Stimulated activated CD8-positive, alpha-beta memory T cell treated with anti-CD3 and anti-CD28 coated beads, Interleukin-15, amount 100 ng/mL, for 48 hours (primary cell): ENCODE measurements around the gene ODAD4.
A peak's percentile ranks its signal among the peaks of the same experiment; 100 is the strongest.

Experiments
- DNase-seq, 2 donors: peaks; one replicate each; pipeline ENCODE4 v3.0.0-alpha.2; 2020; ENCODE audit warnings: low read depth in 2 of 2

Gene ODAD4

DNA sequence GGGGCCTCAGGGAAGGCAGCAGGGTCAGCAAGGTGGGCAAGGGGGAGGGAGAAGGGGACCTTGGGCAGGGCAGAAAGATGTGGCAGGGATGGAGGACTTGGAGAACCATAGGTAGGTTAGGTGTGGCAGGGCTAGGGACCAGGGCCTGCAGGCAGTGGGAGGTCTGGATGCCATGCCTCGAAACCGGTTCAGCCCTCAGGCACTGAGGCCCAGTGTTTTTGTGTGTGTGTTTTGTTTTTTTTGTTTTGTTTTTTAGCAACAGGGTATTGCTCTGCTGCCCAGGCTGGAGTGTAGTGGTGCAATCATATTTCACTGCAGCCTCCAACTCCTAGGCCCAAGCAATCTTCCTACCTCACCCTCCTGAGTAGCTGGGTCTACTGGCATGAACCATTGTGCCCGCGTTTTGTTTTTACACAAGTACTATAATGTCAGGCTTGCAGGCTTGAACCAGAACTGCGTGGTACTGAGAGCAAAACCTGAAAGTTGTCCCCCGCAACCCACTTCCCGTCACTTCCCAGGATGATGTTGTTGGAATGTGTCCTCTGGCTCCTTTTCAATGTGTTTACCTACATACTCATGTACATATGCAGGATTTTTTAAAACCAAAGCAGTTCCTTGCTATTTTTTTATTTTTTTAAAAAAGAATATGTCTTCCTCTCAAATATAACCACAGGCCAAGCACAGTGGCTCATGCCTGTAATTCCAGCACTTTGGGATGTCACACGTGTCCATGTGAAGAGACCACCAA is 12.4 kb downstream of the ODAD4 start:
- no peak for DNase-seq

DNA sequence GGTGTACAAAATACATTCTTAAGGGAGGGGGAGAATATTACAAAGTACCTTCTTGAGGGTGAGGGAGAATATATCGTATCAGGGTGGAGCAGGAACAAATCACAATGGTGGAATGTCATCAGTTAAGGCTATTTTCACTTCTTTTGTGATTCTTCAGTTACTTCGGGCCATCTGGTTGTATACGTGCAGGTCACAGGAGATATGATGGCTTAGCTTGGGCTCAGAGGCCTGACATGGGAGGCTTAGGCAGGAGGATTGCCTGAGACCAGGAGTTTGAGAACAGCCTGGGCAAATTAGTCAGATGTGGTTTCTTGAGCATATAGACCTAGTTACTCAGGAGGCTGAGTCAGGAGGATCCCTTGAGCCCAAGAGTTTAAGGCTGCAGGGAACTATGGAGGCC is 13.1 kb downstream of the ODAD4 start:
- no peak for DNase-seq

DNA sequence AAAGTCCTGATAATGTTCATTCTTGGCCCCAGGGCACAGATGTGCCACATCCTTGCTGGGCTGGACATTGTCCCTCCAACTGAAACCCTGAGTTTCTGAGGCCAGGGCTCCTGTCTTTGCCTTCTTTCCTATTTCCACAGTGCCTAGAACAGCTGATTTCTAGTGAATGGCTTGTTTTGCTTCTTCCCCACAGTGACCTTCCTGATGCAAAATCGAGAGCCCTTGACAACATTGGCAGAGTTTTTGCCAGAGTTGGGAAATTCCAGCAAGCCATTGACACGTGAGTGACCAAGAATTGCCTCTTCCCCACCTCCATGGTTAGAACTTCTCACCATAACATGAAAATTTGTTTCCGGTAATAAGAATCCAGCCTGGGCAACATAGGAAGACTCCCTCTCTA is 14.5 kb downstream of the ODAD4 start:
- no peak for DNase-seq

DNA sequence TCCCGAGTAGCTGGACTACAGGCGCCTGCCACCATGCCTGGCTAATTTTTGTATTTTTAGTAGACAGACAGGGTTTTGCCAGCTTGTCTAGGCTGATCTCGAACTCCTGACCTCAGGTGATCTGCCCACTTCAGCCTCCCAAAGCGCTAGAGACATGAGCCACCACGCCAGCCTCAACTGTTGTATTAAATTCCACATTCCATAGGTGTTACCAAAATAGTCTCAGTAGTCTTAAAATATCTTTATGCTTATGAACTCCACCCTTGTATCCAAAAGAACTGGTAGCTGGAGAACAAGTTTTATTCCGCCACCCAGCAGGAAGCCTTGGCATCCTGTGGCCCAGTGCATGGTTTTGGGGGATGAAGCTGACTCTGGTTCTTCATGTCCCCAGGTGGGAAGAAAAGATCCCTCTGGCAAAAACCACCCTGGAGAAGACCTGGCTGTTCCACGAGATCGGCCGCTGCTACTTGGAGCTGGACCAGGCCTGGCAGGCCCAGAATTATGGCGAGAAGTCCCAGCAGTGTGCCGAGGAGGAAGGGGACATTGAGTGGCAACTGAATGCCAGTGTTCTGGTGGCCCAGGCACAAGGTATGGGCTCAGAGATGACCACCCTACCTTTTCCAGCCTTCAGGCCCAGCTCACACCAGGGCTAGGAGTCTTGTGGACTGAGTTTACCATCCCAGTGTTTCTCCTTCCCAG is 18.5 kb downstream of the ODAD4 start:
- DNase-seq = no peak

DNA sequence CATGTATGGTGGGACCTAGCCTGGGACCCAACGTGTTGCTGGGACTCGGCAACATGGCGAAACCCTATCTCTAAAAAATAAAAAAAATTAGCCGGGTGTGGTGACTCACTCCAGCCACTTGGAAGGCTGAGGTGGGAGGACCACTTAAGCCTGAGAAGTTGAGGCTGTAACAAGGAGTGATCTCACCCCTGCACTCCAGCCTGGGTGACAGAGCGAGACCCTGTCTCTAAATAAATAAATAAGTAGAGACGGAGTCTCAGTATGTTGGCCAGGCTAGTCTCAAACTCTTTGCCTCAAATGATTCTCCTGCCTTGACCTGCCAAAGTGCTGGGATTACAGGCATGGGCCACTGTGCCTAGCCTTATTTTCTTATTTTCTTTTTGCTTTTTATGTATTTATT is 26.1 kb downstream of the ODAD4 start:
- no peak for DNase-seq

DNA sequence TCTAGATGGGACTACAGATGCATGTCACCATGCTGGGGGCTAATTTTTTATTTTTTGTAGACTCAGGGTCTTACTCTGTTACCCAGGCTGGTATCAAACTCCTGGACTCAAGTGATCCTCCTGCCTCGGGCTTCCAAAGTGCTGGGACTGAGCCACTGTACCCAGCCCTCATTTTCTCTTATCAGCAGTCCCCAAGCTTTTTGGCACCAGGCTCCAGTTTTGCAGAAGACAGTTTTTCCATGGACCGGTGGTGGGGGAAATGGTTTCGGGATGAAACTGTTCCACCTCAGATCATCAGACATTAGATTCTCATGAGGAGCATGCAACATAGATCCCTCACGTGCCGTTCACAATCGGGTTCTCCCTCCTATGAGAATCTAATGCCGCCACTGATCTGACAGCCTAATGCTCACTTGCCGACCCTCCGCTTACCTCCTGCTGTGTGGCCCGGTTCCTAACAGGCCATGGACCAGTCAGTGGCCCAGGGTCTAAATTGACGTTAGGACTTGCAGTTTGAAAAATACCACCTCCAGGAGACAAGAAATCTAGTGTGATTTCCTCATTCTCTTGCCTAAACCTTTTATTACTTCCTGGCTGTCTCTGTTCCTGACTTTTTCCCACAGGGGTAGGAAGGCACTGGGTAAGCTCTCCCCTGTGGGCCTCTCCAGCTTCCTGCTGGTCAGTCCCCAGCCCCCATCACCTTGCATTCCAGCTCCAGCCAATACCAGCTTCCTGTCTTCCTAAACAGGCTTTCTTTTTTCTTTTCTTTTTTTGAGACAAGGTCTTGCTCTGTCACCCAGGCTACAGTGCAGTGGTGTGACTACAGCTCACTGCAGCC is 26.8 kb downstream of the ODAD4 start:
- no peak for DNase-seq

DNA sequence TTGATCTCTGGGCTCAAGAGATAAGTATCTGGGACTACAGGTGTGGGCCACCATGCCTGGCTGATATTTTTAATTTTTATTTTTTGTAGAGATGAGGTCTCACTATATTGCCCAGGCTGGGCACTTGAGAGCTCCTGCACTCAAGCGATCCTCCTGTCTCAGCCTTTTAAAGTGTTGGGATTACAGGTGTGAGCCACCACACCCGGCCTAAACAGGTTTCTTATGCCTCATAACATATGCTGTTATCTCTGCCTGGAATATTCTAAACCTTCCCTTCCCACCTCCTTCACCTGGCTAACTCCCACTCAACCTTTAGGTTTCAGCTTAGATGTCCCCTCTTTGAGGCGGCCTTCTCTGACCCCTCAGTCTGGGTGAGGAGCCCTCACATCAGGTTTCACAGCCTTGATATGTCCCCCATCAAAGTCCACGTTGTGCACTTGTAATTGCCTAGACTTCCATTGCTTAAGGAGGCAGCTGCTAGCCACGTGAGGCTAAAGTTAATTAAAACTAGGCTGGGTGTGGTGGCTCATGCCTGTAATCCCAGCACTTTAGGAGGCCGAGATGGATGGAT is 27.5 kb downstream of the ODAD4 start:
- no peak for DNase-seq

DNA sequence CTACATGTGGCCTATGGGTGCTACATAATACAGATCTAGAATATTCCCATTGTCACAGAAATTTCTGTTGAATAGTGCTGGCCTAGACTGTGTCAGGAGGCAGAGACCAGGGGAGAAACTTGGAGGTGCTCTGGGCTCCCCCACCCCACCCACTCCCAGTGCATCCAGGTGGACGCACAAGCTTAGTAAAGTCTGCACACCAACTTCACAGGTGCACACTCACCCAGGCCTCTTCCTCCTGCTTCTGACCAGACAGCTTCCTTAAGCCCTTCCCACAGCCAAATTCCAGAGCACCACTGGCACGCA is 28.6 kb downstream of the ODAD4 start:
- DNase-seq = no peak

DNA sequence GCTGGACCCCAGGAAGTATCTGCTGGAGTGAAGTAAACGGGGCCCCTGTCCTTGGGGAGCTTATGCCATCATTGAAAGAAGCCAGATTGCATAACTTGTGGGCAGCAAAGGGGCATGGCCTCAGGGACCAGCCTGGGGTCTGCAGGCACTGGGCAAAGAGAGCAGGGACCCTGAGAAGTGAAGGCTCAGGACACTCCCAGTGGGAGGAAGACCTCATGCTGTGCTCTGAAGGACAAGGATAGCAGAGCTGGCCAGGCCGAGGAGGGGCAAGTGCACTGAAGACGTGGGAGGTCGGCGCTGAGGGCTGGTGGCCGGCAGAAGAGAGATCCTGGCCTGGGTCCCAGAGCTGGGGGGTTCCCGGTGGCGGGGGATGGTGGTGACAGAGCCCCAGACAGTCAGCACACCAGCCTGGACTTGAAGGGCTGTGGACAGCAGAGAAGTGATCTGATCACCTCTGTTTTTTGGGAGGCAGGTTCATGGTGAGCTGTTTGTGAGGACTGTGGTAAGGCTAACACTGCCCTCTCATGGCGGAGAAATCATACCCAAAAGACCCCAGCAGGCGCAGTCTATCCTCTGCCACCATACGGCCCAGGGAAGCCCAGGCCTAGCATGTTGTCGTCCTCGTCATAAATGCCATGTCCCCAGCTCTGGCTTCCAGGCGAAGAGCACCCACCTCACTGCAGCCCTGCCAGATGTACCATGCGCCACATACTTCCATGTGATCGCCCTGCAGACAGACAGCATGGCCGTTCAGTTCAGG is 29.1 kb downstream of the ODAD4 start:
- no peak for DNase-seq

DNA sequence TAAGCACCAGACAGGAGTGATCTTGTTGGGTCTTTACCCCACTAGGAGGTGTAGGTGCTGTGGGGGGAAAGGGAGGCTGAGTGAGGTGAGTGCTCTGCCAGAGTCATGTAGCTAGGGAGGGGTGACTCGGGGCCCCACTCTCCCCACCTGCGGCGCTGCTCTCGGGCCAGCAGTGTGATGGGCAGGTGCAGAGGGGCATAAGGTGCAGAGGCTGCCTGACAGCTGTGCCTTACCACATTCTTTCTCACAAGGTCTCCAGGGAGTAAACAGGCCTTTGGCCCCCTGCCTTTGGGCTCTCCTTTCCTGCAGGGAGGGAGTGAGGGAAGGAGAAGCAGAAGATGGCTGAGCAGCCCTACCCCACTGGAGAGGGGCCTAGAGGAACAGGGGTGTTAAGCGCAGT is 31.7 kb downstream of the ODAD4 start:
- no peak for DNase-seq

DNA sequence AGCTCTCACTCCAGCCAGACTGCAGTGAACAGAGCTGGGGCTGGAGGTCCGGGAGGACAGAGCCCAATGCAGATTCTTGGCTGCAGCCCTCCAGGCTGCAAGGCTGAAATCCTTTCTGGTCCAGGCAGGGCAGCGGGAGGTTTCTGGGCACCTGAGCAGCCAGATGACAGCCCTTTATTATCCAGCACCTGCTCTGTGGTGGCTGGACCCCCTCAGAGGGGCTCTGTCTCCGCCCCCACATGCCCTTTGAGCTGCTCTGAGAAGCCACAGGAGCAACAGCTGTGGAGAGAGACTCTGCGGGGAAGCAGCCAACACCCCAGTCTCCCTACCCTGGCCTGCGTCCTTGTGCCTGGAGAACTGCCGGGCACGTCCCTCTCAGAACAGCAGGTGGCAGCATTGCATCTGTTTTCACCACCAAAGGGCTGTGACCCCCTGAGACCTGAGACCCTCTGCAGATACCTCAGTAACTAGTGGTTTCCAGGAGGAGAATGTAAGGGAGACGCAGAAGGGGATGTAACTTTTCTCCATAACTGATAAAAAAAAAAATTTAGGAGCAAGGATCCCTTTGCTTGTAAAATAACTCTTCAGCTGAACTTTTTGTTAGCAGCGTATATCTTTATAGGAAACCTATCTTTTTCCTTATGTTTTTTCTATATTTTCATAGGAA is 32.5 kb downstream of the ODAD4 start:
- DNase-seq = peak; percentile 42 to 56

DNA sequence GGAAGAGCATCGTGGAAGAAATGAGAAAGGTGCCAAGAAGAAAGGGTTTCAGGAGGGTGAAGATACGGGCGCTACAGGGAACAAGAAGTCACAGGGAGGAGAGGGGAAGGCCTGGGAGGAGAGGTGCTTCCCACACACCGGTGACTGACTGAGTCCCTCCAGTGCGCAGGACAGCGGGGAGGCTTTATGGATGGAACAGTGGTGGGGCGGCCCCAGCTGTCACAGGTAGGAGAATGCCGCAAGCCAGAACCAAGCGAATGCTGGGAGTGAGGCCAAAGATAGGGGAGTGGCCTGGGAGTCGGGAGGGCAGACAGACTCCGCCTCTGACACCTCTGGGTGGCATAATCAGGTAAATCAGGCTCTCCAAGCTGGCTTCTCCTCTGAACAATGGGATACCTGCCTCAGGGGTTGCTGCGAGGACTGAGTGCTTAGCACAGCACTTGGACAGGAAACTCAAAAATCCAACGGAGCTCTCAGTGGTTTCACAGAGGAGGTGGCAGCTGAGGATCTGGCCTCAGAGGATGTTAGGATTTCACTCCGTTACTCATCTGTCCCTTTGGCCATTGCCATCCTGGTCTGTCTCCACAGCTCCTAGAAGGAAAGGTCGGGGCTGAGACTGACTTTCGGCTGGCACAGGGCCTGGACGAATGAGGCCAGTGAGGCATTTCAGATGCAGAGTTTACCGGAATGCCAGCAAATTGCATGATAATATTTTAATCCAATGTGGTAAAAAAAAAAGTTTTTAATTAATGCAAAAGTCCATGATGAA is 35.5 kb downstream of the ODAD4 start:
- peak; percentile 37 to 60 for DNase-seq

DNA sequence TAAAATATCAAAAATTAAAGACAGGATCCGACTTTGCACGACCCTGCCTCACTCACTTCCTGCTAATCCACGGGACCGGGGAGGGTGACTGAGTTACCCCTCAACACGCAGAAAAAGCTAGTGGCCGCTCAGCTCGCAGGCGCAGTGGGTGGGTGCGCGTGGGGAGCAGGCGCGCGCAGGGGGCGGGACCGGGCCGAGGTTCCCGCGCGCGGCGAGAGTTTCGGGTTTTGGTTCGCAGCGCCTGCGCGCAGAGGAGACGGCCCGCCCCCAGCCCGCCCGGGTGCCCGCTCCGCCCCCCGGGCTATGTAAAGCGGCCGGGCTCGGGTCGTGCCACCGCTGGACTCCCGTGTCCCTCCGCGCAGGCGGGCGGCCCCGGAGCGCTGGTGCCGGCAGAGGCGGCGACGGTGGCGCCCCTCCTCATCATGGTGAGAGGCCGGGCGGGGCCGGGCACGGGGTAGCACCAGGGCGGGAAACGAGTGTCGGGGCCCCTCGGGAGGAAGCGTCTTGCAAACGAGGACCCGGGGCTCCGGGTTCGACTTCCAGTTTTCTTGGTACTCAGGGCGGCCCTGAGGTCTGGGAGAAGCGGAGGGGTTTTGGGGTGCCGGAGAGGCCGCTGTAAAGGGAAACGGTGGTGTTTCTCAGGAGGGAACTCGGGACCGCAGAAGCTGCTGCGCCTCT is 36.2 kb downstream of the ODAD4 start, which contains the start of gene CNP:
Gene CNP, plus strand, starts transcription at position 333 of the 678 bp plus-strand sequence. Its CDS starts 90 bp downstream, at position 423.
- peak; percentile 87 to 89 for DNase-seq

DNA sequence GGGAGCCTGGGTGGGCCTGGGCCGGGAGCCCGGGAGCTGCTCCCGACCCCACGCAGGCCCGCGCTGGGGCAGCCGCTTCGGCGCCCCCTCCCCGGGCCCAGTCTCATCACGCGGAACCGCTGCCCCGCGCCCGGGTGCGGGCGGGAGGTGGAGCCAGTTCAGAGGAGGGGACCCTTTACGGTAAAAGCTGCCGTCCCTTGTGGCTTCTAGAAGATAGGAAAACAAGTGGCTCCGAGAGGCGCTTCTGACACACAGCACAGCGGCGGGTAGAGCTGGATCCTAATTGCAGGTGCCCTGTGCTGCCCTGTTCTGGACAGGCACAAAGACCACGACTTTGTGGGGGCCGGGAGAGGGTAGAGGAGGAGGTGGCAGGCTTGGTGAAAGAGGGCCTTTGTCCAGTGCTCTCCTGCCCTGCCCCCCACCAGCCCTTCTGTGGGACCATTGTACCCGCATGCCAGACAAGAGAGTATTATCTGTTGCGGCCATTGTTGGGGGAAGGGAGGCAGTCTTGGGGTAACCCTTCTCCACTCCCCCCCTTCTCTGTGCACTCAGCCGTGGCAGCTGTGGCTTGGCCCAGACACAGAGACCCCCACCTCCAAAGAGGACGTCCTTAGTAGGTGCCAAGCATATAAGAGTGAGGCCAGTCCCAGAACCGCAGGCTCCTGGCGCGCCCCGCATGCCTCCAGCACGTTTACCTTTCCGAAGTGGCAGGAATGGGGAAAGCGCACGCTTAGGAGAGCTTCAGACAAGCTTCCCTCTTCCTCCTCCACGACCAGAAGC is 36.9 kb downstream of the ODAD4 start:
- DNase-seq = no peak

DNA sequence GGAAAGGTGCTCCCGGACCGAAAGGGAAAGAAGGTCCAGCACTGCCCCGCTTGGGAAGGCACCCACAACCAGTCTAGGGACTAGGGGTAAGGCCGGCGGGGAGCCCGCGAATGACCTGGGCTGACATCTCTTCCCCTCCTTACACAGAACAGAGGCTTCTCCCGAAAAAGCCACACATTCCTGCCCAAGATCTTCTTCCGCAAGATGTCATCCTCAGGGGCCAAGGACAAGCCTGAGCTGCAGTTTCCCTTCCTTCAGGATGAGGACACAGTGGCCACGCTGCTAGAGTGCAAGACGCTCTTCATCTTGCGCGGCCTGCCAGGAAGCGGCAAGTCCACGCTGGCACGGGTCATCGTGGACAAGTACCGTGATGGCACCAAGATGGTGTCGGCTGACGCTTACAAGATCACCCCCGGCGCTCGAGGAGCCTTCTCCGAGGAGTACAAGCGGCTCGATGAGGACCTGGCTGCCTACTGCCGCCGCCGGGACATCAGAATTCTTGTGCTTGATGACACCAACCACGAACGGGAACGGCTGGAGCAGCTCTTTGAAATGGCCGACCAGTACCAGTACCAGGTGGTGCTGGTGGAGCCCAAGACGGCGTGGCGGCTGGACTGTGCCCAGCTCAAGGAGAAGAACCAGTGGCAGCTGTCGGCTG is 37.6 kb downstream of the ODAD4 start:
- DNase-seq = no peak

DNA sequence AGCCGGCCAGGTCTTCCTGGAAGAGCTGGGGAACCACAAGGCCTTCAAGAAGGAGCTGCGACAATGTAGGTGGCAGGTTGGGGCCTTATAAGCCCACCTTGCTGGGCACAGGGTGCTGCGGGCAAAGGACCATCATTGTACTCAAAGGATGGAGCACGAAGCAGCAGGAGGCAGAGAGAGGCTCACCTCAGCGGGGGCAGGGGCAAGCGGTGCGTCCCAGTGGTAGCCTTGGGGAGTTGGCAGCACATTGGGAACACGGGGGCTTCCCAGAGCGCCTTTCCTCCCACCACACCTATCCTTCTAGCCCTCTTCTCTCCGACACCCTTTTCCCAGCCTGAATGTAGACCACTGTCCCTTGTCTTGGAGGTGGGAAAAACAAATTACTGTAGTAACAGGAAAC is 38.3 kb downstream of the ODAD4 start:
- no peak for DNase-seq

DNA sequence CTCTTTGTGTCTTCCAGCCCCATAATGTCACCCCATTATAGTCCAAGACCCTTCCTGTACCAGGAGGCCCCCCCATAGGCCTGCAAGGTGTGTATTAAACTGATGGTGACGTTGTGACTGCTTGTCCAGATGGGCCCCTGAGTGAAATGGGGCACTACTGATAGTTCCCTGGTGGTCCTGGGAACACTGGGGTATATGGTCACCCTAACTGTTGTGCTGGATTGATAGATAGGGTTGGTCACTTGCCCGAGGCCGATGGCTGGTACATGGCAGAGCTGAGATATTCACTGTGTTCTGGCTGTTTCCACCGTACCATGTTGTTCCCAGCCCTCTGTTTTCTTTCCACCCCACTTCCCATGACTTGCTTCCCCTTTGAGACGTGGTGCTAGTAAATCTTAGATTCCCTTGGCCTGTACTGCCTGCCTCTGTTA is 40.5 kb downstream of the ODAD4 start:
- DNase-seq = no peak
